Smooth muscle cell (in vitro differentiated cells): Measurements from ENCODE around the gene KIAA0753. TPM values are rescaled to one million over a fixed set of nuclear protein-coding genes. Genes with fewer than 3 reads are reported as not detected.

Experiments used
- DNase-seq: peaks from one replicate; lab custom pipeline; 2025; ENCODE audit not compliant: unreplicated experiment; lab: John Stamatoyannopoulos, UW
- H2AFZ ChIP-seq: fragments of 200-600 bp; sonication (generic); 2 replicates; pipeline ENCODE4 v1.6.0; 2016; ENCODE audit warnings: antibody characterized with exemption, low read depth, mild to moderate bottlenecking
- H3F3A ChIP-seq: fragments of 200-600 bp; sonication (generic); 2 replicates; pipeline ENCODE4 v1.6.0; 2017; ENCODE audit warnings: antibody characterized with exemption, low read depth
- H3K27ac ChIP-seq: fragments of 200-600 bp; sonication (generic); 2 replicates; pipeline ENCODE4 v1.5.1; 2016; ENCODE audit warnings: low read depth, mild to moderate bottlenecking
- H3K27me3 ChIP-seq: fragments of 200-600 bp; sonication (generic); 2 replicates; pipeline ENCODE4 v1.6.1; 2016; ENCODE audit warnings: low read depth, mild to moderate bottlenecking
- H3K36me3 ChIP-seq: fragments of 200-600 bp; sonication (generic); 2 replicates; pipeline ENCODE4 v1.5.1; 2016; ENCODE audit warnings: low read depth
- H3K4me1 ChIP-seq: fragments of 200-600 bp; sonication (generic); 2 replicates; pipeline ENCODE4 v1.5.1; 2016; ENCODE audit warnings: low read depth
- H3K4me2 ChIP-seq: fragments of 200-600 bp; sonication (generic); 2 replicates; pipeline ENCODE4 v1.6.0; 2016; ENCODE audit warnings: mild to moderate bottlenecking
- H3K4me3 ChIP-seq: fragments of 200-600 bp; sonication (generic); 2 replicates; pipeline ENCODE4 v1.5.1; 2016; ENCODE audit warnings: mild to moderate bottlenecking
- H3K79me2 ChIP-seq: fragments of 200-600 bp; sonication (generic); 2 replicates; pipeline ENCODE4 v1.6.0; 2016; ENCODE audit warnings: low read depth, mild to moderate bottlenecking
- H3K9ac ChIP-seq: fragments of 200-600 bp; sonication (generic); 2 replicates; pipeline ENCODE4 v1.6.0; 2016; ENCODE audit warnings: low read depth
- H3K9me3 ChIP-seq: fragments of 200-600 bp; sonication (generic); replicated peaks from 2 replicates; pipeline ENCODE4 v1.5.1; 2016; ENCODE audit warnings: low read depth
- H4K20me1 ChIP-seq: fragments of 200-600 bp; sonication (generic); 2 replicates; pipeline ENCODE4 v1.6.0; 2016; ENCODE audit warnings: low read depth
- CTCF ChIP-seq: fragments of 200-600 bp; sonication (generic); IDR thresholded peaks from 2 replicates; pipeline ENCODE4 v1.5.1; 2017; ENCODE audit warnings: borderline replicate concordance, mild to moderate bottlenecking, antibody characterized with exemption; ENCODE audit not compliant: insufficient read depth, poor library complexity, severe bottlenecking
- WGBS: methylation state at CpG from one replicate; pipeline ENCODE4 v1.1.7; 2016; ENCODE audit warnings: low lambda C conversion rate; 5-methylcytosine and 5-hydroxymethylcytosine counted together
- polyA plus RNA-seq: library from polyadenylated mRNA; unstranded; fragments of >200 nt; fragmentation: Nextera tagmentation; extraction: Ambion mirVana; gene quantifications from 2 replicates; pipeline ENCODE4 v1.2.1, GENCODE V29; 2016
- total RNA-seq: library from RNA; depleted of rRNA; stranded (reverse); fragments of >200 nt; gene quantifications from 2 replicates; pipeline ENCODE4 v1.2.3, GENCODE V29; 2014

Gene KIAA0753
- total and polyA plus RNA-seq, 2 experiments from 2014 or later, result 4.9 to 15.0 TPM

GRCh38 chr17:6532441-6532885, 108.0 kb downstream of the KIAA0753 start:
- Histone ChIP-seq H3F3A (no peaks in the 10 kb centered on the region), H3K27me3 (no peaks in the 10 kb centered on the region), H3K9me3 (no peaks in the 10 kb centered on the region), H3K4me3 (no peak overlapping the region), H3K4me2 (no peak overlapping the region), H3K27ac (no peak overlapping the region), H4K20me1 (no peaks in the 10 kb centered on the region), H2AFZ (no peak overlapping the region), H3K79me2 (no peaks in the 10 kb centered on the region), H3K9ac (no peak overlapping the region), H3K4me1 (no peaks in the 10 kb centered on the region), H3K36me3 (no peaks in the 10 kb centered on the region)
- WGBS, result 73% methylated on average over 5 of the region's 5 CpGs
- TF ChIP-seq CTCF, result no peak
- no peak for DNase-seq

GRCh38 chr17:6531575-6531974, 108.9 kb downstream of the KIAA0753 start:
- no peaks in the 10 kb centered on the region for H3K27me3 ChIP-seq
- no peaks in the 10 kb centered on the region for H3K4me1 ChIP-seq
- 80% methylated on average over 7 of the region's 7 CpGs for WGBS
- H3K9me3 ChIP-seq, result no peaks in the 10 kb centered on the region
- DNase-seq, result no peak
- H3K9ac ChIP-seq, result no peak overlapping the region
- no peaks in the 10 kb centered on the region for H3K36me3 ChIP-seq
- TF ChIP-seq CTCF, result no peak
- no peaks in the 10 kb centered on the region for H4K20me1 ChIP-seq
- H3K27ac ChIP-seq, result no peak overlapping the region
- no peaks in the 10 kb centered on the region for H3K79me2 ChIP-seq
- H3K4me2 ChIP-seq, result no peak overlapping the region
- no peak overlapping the region for H2AFZ ChIP-seq
- no peaks in the 10 kb centered on the region for H3F3A ChIP-seq
- H3K4me3 ChIP-seq, result no peak overlapping the region

GRCh38 chr17:6530324-6530920, 110.1 kb downstream of the KIAA0753 start:
- no peak overlapping the region for H3K4me2 ChIP-seq
- no peaks in the 10 kb centered on the region for H3K27me3 ChIP-seq
- H3K27ac ChIP-seq, result no peak overlapping the region
- H3K79me2 ChIP-seq, result no peaks in the 10 kb centered on the region
- no peaks in the 10 kb centered on the region for H4K20me1 ChIP-seq
- TF ChIP-seq CTCF, result no peak
- H3K4me3 ChIP-seq, result no peak overlapping the region
- H3K9ac ChIP-seq, result no peak overlapping the region
- no peak for DNase-seq
- 80% methylated on average over 5 of the region's 5 CpGs for WGBS
- no peaks in the 10 kb centered on the region for H3K9me3 ChIP-seq
- no peaks in the 10 kb centered on the region for H3K4me1 ChIP-seq
- no peaks in the 10 kb centered on the region for H3F3A ChIP-seq
- H3K36me3 ChIP-seq, result no peaks in the 10 kb centered on the region
- H2AFZ ChIP-seq, result no peak overlapping the region

- no peak overlapping the region for H3K4me2 ChIP-seq
- 70% methylated on average over 3 of the region's 3 CpGs for WGBS
- no peaks in the 10 kb centered on the region for H3K79me2 ChIP-seq
- no peak overlapping the region for H3K9ac ChIP-seq
- H3K9me3 ChIP-seq, result no peaks in the 10 kb centered on the region
- no peak overlapping the region for H3K4me3 ChIP-seq
- no peaks in the 10 kb centered on the region for H3F3A ChIP-seq
- no peak overlapping the region for H2AFZ ChIP-seq
- no peak for DNase-seq
- no peaks in the 10 kb centered on the region for H4K20me1 ChIP-seq
- no peak for TF ChIP-seq CTCF
- H3K36me3 ChIP-seq, result no peaks in the 10 kb centered on the region
- H3K27ac ChIP-seq, result no peak overlapping the region
- H3K4me1 ChIP-seq, result no peaks in the 10 kb centered on the region
- no peaks in the 10 kb centered on the region for H3K27me3 ChIP-seq
Observed at GRCh38 chr17:6528557-6528956, 112.0 kb downstream of the KIAA0753 start.
